ENCODE results near the gene CORO7.

Gene CORO7

GRCh38 chr16:4318967-4319366 is 97.4 kb downstream of the CORO7 start:
- DNase-seq = no peak

GRCh38 chr16:4318451-4318910 is 97.9 kb downstream of the CORO7 start:
- no peak for DNase-seq

GRCh38 chr16:4317532-4318450 is 98.6 kb downstream of the CORO7 start:
- DNase-seq = no peak

- no peak for DNase-seq
Measured at GRCh38 chr16:4316864-4317531, 99.4 kb downstream of the CORO7 start.

GRCh38 chr16:4316108-4316863 is 100.1 kb downstream of the CORO7 start:
- DNase-seq = no peak

GRCh38 chr16:4315186-4316107 is 100.9 kb downstream of the CORO7 start, which contains the start of gene GLIS2:
Gene GLIS2, plus strand, starts transcription at chr16:4316067. Its CDS starts 16,214 bp downstream, at chr16:4332281.
- no peak for DNase-seq

- no peak for DNase-seq
Measured at GRCh38 chr16:4314532-4315185, 101.7 kb downstream of the CORO7 start.

GRCh38 chr16:4313563-4314531 is 102.5 kb downstream of the CORO7 start:
- no peak for DNase-seq

- peak; percentile 48 for DNase-seq
Measured at GRCh38 chr16:4309833-4310266, 106.5 kb downstream of the CORO7 start.

- no peak for DNase-seq
Measured at GRCh38 chr16:4309102-4309832, 107.1 kb downstream of the CORO7 start.

GRCh38 chr16:4307215-4308037 is 109.0 kb downstream of the CORO7 start:
- peak; percentile 95 for DNase-seq

GRCh38 chr16:4306470-4307214 is 109.8 kb downstream of the CORO7 start:
- DNase-seq = no peak
